LoVo (cell line): ENCODE data around the gene FAM135A.
"Not testable (repeated sequence)": the region's sequence is repeated elsewhere in the genome, so short reads cannot be mapped to it uniquely, and the experiment has no call there.

Source experiments
- DNase-seq: peaks from one replicate; pipeline ENCODE4 v3.0.0-alpha.2; 2016; ENCODE audit warnings: low spot score

Gene FAM135A

DNA sequence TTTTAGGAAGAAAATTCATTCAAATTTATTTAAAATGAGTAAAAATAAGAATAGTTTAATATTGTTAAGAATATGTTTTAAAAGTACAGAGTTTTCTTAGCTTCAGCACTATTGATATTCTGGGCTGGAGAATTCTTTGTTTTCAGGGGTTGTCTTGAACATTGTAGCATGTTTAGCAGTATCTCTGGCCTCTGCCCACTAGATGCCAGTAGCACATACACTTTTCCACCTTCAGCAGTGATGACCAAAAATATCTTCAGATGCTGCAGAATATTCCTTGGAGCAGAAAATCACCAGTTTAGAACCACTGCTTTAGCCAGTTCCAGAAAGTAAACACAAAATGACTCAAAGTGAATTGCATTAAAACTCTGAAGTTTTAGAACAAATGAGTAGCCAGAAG is 134.0 kb downstream of the FAM135A start:
- no peak for DNase-seq

DNA sequence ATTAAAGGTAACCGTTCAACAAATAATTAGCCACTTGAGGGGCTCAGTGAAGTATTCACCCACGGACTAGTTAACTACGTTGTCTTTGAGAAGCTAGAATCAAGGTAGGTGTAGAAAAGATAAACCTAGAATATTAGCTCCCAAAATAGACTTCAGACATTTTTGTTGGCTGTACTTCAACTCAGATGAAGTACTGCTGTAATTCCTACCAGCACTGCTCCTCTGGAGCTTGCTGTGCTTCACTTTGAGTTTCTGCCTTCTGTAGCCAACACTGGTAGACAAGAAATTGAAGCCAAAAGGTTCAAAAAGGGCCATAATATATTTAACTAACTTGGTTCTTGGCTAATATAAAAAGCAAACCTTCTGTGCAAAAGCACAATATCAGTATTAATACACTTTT is 134.6 kb downstream of the FAM135A start:
- no peak for DNase-seq

DNA sequence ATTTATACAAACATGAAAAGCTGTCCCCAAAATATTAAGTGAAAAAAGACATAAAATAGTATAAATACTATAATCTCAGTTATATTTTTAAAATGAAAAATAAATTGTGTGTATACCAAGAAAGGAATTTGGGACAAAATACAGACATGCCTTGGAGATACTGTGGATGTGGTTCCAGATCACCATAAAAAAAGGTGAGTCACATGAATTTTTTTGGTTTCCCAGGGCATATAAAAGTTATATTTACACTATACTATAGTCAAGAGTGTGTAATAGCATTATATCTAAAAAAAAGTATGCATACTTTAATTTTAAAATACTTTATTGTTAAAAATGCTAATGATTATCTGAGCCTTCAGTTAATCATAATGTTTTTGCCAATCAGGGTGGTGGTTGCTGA is 136.0 kb downstream of the FAM135A start:
- peak; percentile 1 for DNase-seq

DNA sequence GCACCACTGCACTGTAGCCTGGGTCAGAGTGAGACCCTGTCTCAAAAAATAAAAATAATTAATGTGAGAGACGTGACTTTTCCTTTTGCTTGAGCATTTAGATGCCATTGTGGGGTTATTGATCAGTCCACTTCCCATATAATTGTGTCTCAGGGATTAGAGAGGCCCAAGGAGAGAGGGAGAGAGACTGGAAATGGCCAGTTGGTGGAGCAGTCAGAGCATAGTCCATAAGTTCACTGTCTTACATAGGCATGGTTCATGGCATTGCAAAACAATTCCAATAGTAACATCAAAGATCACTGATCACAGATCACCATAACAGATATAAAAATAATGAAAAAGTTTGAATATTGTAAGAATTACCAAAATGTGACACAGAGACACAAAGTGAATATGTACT is 138.3 kb downstream of the FAM135A start:
- DNase-seq, result no peak

GRCh38 chr6:70552286-70552940 is 139.1 kb downstream of the FAM135A start:
- not testable (repeated sequence) for DNase-seq

- no peak for DNase-seq
Measured at GRCh38 chr6:70552974-70553373, 139.7 kb downstream of the FAM135A start.

- no peak for DNase-seq
Measured at GRCh38 chr6:70557998-70558397, 144.7 kb downstream of the FAM135A start.

- not testable (repeated sequence) for DNase-seq
Measured at GRCh38 chr6:70562401-70562800, 149.1 kb downstream of the FAM135A start.

GRCh38 chr6:70563530-70563929 is 150.2 kb downstream of the FAM135A start:
- no peak for DNase-seq

DNA sequence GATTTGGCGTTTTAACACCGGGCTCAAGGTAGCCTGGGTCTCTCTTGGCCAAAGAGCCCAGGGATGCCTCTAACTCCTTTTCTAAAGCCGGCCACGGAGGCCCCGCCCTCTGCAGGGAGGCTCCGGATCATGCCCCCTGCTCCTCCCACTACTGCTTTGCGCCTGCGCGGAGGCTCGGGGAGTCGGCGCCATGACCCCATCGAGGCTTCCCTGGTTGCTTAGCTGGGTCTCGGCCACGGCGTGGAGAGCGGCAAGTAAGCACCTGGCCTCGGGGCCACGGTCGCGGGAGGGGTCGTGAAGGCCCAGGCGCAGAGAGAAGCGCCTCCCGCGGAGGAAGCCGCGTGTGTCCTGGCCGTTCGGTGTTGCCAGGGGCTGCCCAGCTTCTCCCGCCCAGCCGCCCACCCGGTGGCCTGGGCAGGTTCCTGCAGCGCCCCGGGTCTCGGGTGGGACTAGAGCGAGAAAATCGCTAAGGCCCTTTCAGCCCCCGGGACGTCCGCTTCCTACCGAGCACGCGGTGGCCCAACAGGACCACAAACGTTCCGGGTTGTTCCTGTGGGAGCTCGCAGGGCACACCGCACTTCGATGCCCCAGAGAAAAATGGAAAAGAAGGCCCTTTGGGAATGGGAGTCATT is 153.6 kb downstream of the FAM135A start, which contains the start of gene SDHAF4:
Gene SDHAF4 (plus strand): TSS at position 180 of the 632 bp plus-strand sequence. CDS start 11 bp downstream, at position 191.
- peak; percentile 91 for DNase-seq

DNA sequence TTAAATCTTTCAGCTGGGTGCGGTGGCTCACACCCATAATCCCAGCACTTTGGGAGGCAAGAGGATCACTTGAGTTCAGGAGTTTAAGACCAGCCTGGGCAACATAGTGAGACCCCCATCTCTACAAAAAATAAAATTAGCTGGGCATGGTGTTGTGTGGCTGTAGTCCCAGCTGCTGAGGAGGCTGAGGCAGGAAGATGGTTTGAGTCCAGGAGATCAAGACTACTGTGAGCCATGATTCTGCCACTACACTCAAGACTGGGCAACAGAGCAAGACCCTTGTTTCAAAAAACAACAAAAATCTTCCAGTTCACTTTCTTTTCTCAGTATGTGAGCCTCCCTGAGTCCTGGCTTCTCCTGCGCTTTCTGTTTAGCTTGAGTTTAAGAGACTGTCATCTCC is 161.3 kb downstream of the FAM135A start:
- DNase-seq, result no peak

GRCh38 chr6:70575899-70576495 is 162.7 kb downstream of the FAM135A start:
- DNase-seq, result no peak

GRCh38 chr6:70586114-70586513 is 172.8 kb downstream of the FAM135A start:
- DNase-seq, result no peak

- DNase-seq, result no peak
Measured at GRCh38 chr6:70590400-70590799, 177.1 kb downstream of the FAM135A start.

DNA sequence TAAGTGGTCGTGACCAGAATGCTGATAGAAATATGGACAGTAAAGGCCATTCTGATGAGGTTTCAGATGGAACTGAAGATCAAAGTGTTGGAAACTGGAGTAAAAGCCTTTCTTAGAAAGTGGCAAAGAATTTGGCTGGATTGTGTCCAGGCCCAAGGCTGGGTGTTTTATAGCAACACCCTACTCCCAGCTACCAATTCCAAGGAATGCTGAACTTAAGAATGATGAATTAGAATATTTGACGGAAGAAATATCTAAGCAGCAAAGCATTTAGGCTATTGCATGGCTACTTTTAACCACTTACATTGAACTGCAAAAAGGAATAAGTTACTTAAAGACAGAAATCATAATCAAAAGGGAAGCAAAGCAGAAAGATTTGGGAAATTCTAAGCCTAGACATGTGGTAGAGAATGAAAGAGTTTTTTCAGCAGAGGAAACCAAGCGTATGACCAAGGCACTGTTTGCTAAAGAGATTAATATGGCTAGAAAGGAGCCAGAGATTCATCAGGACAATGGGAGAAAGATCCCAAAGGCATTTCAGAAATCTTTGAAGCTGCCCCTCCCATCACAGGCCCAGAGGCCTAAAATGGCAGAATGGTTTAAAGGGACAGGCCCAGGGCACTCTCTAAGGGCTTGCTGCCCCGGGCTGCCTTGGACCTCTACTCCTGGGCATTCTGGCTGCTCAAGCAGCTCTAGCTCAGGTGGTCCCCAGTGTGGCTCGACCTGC is 179.2 kb downstream of the FAM135A start:
- DNase-seq, result no peak

- no peak for DNase-seq
Measured at GRCh38 chr6:70593118-70593486, 179.8 kb downstream of the FAM135A start.

DNA sequence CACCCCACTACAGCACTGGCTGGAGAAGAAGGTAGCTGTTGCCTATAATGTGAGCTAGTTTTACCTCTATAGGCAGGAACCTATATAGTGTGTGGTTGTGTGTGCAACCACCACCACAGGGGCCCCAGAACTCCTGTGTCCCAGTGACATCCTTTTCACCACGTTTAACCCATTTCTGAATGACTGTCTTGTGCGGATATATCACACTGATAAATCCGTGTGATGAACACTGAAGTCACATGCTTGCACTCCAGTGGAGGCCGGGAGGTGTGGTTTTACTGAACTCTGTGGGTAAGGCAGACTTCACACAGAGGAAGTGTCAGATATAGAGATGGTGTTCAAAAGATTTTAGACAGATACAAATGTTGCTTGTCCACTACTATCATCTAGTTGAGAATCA is 185.9 kb downstream of the FAM135A start:
- no peak for DNase-seq

DNA sequence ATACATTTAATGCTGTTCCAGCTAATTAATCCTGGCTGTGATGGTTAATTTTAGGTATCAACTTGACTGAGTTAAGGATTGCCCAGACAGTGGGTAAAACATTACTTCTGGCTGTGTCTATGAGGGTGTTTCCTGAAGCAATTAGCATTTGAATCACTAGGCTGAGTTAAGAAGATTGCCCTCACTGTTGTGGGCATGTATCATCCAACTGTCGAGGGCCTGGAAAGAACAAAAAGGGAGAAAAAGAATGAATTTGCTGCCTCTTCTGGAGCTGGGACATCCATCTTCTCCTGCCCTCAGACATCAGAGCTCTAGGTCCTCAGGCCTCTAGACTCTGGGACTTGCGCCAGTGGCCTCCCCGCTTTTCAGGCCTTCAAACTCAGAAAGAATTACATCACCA is 187.7 kb downstream of the FAM135A start:
- DNase-seq, result no peak

DNA sequence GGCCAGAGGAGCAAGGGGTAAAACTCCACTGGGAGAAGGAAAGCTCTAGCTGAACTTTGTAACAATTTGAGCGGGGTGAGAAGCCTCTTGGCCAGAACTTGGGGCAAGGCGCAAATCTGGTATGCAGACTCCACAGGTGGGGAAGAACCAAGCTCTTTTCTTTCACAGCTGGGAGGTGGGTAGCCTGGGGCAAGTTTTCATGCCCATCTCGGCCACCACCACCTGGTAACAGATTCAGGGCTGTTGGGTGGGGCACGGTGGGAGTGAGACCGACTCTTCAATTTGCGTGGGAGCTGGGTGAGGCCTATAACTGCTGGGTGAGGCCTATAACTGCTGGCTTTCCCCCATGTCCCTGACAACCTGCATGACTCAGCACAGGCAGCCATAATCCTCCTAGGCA is 190.9 kb downstream of the FAM135A start:
- no peak for DNase-seq

GRCh38 chr6:70607371-70607770 is 194.1 kb downstream of the FAM135A start:
- DNase-seq, result not testable (repeated sequence)

DNA sequence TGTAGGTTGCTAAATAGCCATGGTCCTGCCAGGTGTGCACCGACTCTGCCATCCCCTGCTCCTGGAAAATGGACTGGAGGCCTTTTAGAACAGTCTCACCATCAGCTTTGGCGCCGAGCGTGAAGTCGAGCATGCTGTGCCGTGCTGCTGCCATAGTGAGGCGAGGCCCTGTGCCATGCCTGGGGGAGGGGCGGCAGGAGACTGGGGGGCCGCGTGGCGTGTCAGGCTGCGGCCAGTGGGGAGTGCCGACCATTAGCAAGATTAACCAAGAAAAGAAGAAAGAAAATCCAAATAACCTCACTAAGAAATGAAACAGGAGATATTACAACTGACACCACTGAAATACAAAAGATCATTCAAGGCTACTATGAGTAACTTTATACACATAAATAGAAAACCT is 195.9 kb downstream of the FAM135A start:
- DNase-seq, result not testable (repeated sequence)
